ENCODE measurements around the gene CHRM2. TPM values are rescaled to one million over a fixed set of nuclear protein-coding genes. Genes with fewer than 3 reads are reported as not detected.

The CHRM2 gene
- total RNA-seq, result not detected in 2 replicates

DNA sequence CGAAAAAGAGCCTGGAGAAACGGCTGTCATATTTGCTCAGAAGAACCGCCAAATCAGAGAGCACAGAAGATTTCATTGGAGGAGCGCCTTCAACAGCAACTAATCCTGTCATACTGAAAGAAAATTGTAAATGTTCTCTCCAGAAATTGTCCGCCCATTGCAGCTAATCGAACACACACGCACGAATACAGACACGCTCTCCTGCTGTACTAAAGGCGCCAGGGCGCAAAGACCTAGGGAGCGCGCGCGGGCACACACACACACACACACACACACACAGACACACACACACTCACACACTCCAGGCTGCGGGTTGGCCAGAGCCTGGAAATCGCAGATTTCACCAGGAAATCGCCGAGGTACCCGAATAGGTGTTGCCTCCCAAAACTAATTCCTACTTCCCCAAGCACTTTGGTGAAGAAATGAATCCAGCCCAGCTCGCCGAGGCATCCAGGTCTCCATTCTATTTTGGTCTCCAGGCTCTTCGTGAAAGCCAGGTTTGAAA, at the start of gene CHRM2:
Gene CHRM2, plus strand, starts transcription at position 157 of the 505 bp plus-strand sequence. CDS start 146,214 bp downstream, outside the sequence.

